D721Med (cell line): ENCODE data around the gene NCOR1.

ENCODE experiments used
- DNase-seq: peaks from one replicate; pipeline ENCODE4 v3.0.0; 2011; ENCODE audit warnings: low spot score; ENCODE audit not compliant: insufficient read length
- FAIRE-seq: peaks from 2 replicates; lab custom pipeline; 2011; peaks lifted over from hg19 to GRCh38; lab: Jason Lieb, UNC
- CTCF ChIP-seq: IDR thresholded peaks from 2 replicates; pipeline ENCODE4 v1.5.1; 2012; ENCODE audit warnings: mild to moderate bottlenecking, control low read depth; ENCODE audit not compliant: insufficient read depth; ENCODE audit errors: missing control alignments

Gene NCOR1

GRCh38 chr17:16107165-16107770, 108.1 kb downstream of the NCOR1 start:
- no peak for DNase-seq
- no peak for TF ChIP-seq CTCF
- FAIRE-seq, result no peak

- no peak for TF ChIP-seq CTCF
- FAIRE-seq (no peak), DNase-seq (no peak)
These were observed 109.0 kb downstream of the NCOR1 start for GRCh38 chr17:16106161-16106891.

- TF ChIP-seq CTCF, result no peak
- DNase-seq, result no peak
- no peak for FAIRE-seq
These were observed 111.1 kb downstream of the NCOR1 start for GRCh38 chr17:16104189-16104588.

GRCh38 chr17:16101440-16101839, 113.9 kb downstream of the NCOR1 start:
- DNase-seq, result no peak
- TF ChIP-seq CTCF, result no peak
- no peak for FAIRE-seq

- no peak for DNase-seq
These were observed 114.5 kb downstream of the NCOR1 start for GRCh38 chr17:16100737-16101400.

GRCh38 chr17:16091773-16092172, 123.6 kb downstream of the NCOR1 start:
- TF ChIP-seq CTCF, result no peak
- DNase-seq (no peak), FAIRE-seq (no peak)

More at GRCh38 chr17:16100737-16101400, 114.5 kb downstream of the NCOR1 start:
- peak; percentile 41 for FAIRE-seq
- no peak for TF ChIP-seq CTCF
